Thyroid gland (tissue), 4 donors: Measurements from ENCODE around the gene ADGRD1. TPM values are rescaled to one million over a fixed set of nuclear protein-coding genes. Genes with fewer than 3 reads are reported as not detected.

ENCODE experiments used
- DNase-seq, 2 donors: peaks; one replicate each; pipeline ENCODE4 v3.0.0-alpha.2; 2019
- H3K27ac ChIP-seq, 3 donors: fragments of 200-600 bp; sonication (generic); 1 replicate in 2 of 3; 2 replicates in 1 of 3; pipeline ENCODE4 v1.5.1; 2016 to 2019; ENCODE audit warnings: mild to moderate bottlenecking in 1 of 3, moderate library complexity in 1 of 3
- H3K27me3 ChIP-seq: fragments of 200-600 bp; sonication (generic); one replicate; pipeline ENCODE4 v1.5.1; 2019
- H3K36me3 ChIP-seq, 2 donors: fragments of 200-600 bp; sonication (generic); one replicate each; pipeline ENCODE4 v1.5.1; 2016 to 2019
- H3K4me1 ChIP-seq, 2 donors: fragments of 200-600 bp; sonication (generic); one replicate each; pipeline ENCODE4 v1.5.1; 2017 to 2019
- H3K4me3 ChIP-seq, 3 donors: fragments of 200-600 bp; sonication (generic); replicated peaks in 1 of 3; 1 replicate in 2 of 3; 2 replicates in 1 of 3; pipeline ENCODE4 v1.5.1; 2016; ENCODE audit warnings: mild to moderate bottlenecking in 1 of 3
- H3K9me3 ChIP-seq: fragments of 200-600 bp; sonication (generic); one replicate; pipeline ENCODE4 v1.5.1; 2017
- CTCF ChIP-seq, 6 experiments: fragments of 200-600 bp in 3 of 6; fragments of 450-650 bp in 3 of 6; sonication (generic) in 3 of 6; IDR thresholded peaks; one replicate each; pipeline ENCODE4 v1.5.1; 2016 to 2019; ENCODE audit warnings: antibody characterized with exemption in 6 of 6, mild to moderate bottlenecking in 2 of 6, inconsistent platforms in 1 of 6, moderate library complexity in 1 of 6
- POLR2A ChIP-seq, 2 donors: fragments of 450-650 bp; IDR thresholded peaks; one replicate each; pipeline ENCODE4 v1.6.1; 2017; ENCODE audit warnings: antibody characterized with exemption in 2 of 2, mild to moderate bottlenecking in 2 of 2, moderate library complexity in 1 of 2
- WGBS, 2 donors: methylation state at CpG; one replicate each; pipeline ENCODE4 v1.1.5; 2017; 5-methylcytosine and 5-hydroxymethylcytosine counted together
- intact Hi-C: fragments of 100-400 bp; cut with DNase I; formaldehyde crosslinking; loops from one replicate; pipeline ENCODE4 v1.15.1; 2023
- total RNA-seq, 4 donors: library from RNA; depleted of rRNA; stranded (reverse); fragments of >200 nt; gene quantifications; one replicate each; pipeline ENCODE4 v1.2.3, GENCODE V29; 2016

The ADGRD1 gene
- total RNA-seq, 4 donors from 2014 or later: 14.1 to 44.3 (median 24.7) TPM

DNA sequence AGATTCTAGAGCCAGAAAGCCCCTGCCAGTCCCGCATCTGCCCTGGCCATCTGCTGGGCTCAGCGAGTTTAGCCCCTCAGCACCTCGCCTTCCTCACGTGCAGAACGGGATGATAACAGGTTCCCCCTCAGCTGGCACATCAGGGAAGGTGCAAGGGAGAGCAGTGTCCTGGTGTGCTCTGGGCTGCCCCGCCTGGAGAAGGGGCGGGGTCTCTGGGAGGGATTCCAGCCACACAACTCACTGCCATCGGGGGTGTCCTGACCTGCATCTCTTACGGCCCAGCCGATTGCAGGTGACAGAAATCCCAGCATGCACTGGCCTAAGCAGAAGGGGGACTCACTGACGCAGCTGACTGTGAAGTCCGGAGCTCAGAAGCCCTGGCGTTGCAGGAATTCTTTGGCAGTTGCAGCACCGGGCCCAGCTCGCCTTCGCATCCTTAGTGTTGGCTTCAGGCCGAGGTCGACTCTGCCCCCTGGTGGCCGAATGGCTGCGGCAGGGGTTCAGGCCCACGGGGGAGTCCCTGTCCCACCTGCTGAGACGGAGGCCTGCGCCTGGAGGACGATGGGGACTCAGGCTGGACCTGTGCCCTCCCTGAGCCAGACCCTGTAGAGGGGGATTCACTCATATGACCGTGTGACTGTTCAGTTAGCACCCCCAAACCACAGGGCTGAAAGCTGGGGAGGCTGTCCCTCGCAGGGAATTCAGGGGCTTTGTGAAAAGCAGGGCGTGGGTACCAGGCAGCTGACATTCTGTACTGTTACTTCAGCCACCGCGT is 178.6 kb downstream of the ADGRD1 start:
- Histone ChIP-seq H3K9me3 (no peaks in the 10 kb centered on the region), H3K36me3 (no peaks in the 10 kb centered on the region), H3K27ac (no peak overlapping the region), H3K27me3 (no peaks in the 10 kb centered on the region), H3K4me3 (no peak overlapping the region), H3K4me1 (peaks cover 5 to 10% of the 10 kb centered on the region in 2 donors)
- peak; percentile 86 to 88 for DNase-seq
- peak; percentile 49 to 85 (median 78) for TF ChIP-seq CTCF (IDR thresholded peaks at IDR 0.05)
- no peak for TF ChIP-seq POLR2A (IDR thresholded peaks at IDR 0.05)
- intact Hi-C loops: loop anchor here (5.0 kb wide), 1 partner anchor 215 kb away; no protein-coding TSS in a partner anchor
- 40 to 47% methylated on average over 8 to 22 of the region's 29 CpGs for WGBS, 2 donors

- no peak for TF ChIP-seq POLR2A (IDR thresholded peaks at IDR 0.05)
- TF ChIP-seq CTCF (IDR thresholded peaks at IDR 0.05): no peak
- intact Hi-C loops: loop anchor here (5.0 kb wide), 1 partner anchor 216 kb away; no protein-coding TSS in a partner anchor
- no peaks in the 10 kb centered on the region for H3K9me3 ChIP-seq
- H3K27me3 ChIP-seq: no peaks in the 10 kb centered on the region
- H3K27ac ChIP-seq: no peak overlapping the region
- peaks cover 5 to 10% of the 10 kb centered on the region in 2 donors for H3K4me1 ChIP-seq
- WGBS, 2 donors: 86 to 89% methylated on average over 18 to 19 of the region's 19 CpGs
- no peak for DNase-seq
- H3K4me3 ChIP-seq: no peak overlapping the region
- no peaks in the 10 kb centered on the region for H3K36me3 ChIP-seq
Observed at GRCh38 chr12:131133015-131133905, 179.6 kb downstream of the ADGRD1 start.

GRCh38 chr12:131133994-131134393 is 180.3 kb downstream of the ADGRD1 start:
- Histone ChIP-seq H3K4me1 (peaks cover 5 to 10% of the 10 kb centered on the region in 2 donors), H3K9me3 (no peaks in the 10 kb centered on the region), H3K27ac (no peak overlapping the region), H3K36me3 (no peaks in the 10 kb centered on the region), H3K27me3 (no peaks in the 10 kb centered on the region), H3K4me3 (no peak overlapping the region)
- intact Hi-C loops: loop anchor here (5.0 kb wide), 1 partner anchor 217 kb away; no protein-coding TSS in a partner anchor
- WGBS, 2 donors: 79 to 80% methylated on average over 5 of the region's 5 CpGs
- no peak for TF ChIP-seq POLR2A (IDR thresholded peaks at IDR 0.05)
- no peak for TF ChIP-seq CTCF (IDR thresholded peaks at IDR 0.05)
- DNase-seq: no peak

DNA sequence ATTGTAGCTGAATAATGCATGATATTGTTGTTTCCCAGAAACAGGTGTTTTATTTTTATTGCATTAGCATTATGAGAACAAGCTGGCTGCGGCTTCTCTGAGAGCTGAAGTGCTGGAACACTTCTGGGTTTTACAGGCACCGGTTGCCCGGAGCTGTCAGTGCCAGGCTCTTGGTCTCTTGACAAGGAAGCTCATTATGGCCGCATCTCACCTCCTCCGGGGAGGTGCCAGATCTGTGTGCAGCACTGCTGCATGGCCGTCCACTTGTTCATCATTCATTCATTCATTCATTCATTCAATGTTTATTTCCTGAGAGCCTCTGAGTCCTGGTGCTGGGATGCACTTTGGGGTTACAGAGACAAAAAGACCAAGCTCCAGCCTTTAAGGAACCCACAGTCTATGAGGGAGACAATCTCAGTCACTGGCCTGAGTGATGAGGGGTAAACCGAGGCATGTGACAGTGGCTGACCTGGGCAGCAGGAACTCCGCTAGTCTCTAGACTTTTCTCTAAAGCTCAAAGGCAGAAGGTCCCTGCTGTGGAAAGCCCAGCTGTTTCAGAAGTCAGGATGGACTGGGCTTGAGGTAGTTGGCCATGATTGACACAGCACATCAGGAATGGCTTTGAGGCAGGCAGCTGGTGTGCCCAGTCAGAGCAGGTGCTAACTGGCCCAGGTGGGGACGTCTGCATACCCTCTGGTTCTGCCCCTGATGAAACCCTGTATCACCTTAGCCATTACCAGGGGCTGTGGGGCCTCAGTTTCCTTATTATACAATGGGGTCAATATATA is 181.0 kb downstream of the ADGRD1 start:
- no peak for DNase-seq
- intact Hi-C loops: loop anchor here (5.0 kb wide), 1 partner anchor 217 kb away; no protein-coding TSS in a partner anchor
- Histone ChIP-seq H3K27me3 (no peaks in the 10 kb centered on the region), H3K9me3 (no peaks in the 10 kb centered on the region), H3K4me1 (peaks cover 5 to 10% of the 10 kb centered on the region in 2 donors), H3K27ac (no peak overlapping the region), H3K36me3 (no peaks in the 10 kb centered on the region), H3K4me3 (no peak overlapping the region)
- TF ChIP-seq POLR2A (IDR thresholded peaks at IDR 0.05) (no peak), CTCF (IDR thresholded peaks at IDR 0.05) (no peak)
- WGBS, 2 donors: 83 to 89% methylated on average over 8 to 9 of the region's 9 CpGs
